GM12878 (cell line): ENCODE data around the gene CHERP. TPM values are rescaled to one million over a fixed set of nuclear protein-coding genes. Genes with fewer than 3 reads are reported as not detected.
A peak's percentile ranks its signal among the peaks of the same experiment; 100 is the strongest.

ENCODE experiments used
- BRCA1 ChIP-seq: IDR thresholded peaks from 2 replicates; pipeline ENCODE4 v1.6.1; 2011; ENCODE audit warnings: low read depth, low read length, improper control_type of control experiment
- FOS ChIP-seq: IDR thresholded peaks from 3 replicates; pipeline ENCODE4 v1.6.1; 2011; ENCODE audit warnings: borderline replicate concordance; ENCODE audit not compliant: insufficient read length; ENCODE audit errors: extremely low read depth
- IKZF2 ChIP-seq, 2 experiments: fragments of 450-650 bp; IDR thresholded peaks; 2 replicates each; pipeline ENCODE4 v1.6.1; 2017; ENCODE audit warnings: mild to moderate bottlenecking in 2 of 2, moderate library complexity in 2 of 2
- IRF4 ChIP-seq: IDR thresholded peaks from 2 replicates; pipeline ENCODE4 v1.6.1; 2011; ENCODE audit warnings: low read depth, low read length
- MTA2 ChIP-seq: fragments of 450-650 bp; IDR thresholded peaks from 2 replicates; pipeline ENCODE4 v1.6.1; 2016; ENCODE audit warnings: low read depth, mild to moderate bottlenecking, moderate library complexity
- POLR2A ChIP-seq: IDR thresholded peaks from 2 replicates; pipeline ENCODE4 v1.6.1; 2011; ENCODE audit warnings: low read depth, mild to moderate bottlenecking, low read length
- SIX5 ChIP-seq: IDR thresholded peaks from 2 replicates; pipeline ENCODE4 v1.6.1; 2011; ENCODE audit warnings: mild to moderate bottlenecking, low read depth, low read length, moderate library complexity; ENCODE audit not compliant: severe bottlenecking
- SMAD5 ChIP-seq: IDR thresholded peaks from 2 replicates; pipeline ENCODE4 v1.6.1; 2016; ENCODE audit warnings: antibody characterized with exemption, low read depth
- SPI1 ChIP-seq: IDR thresholded peaks from 2 replicates; pipeline ENCODE4 v1.6.1; 2011; ENCODE audit warnings: low read depth, mild to moderate bottlenecking, low read length, moderate library complexity, borderline replicate concordance; ENCODE audit not compliant: insufficient read depth
- SREBF2 ChIP-seq: IDR thresholded peaks from 2 replicates; pipeline ENCODE4 v1.6.1; 2012; ENCODE audit warnings: mild to moderate bottlenecking, low read length
- STAT3 ChIP-seq: IDR thresholded peaks from 2 replicates; pipeline ENCODE4 v1.6.1; 2011; ENCODE audit warnings: low read depth, low read length, improper control_type of control experiment
- TARDBP ChIP-seq: IDR thresholded peaks from 2 replicates; pipeline ENCODE4 v1.6.1; 2016; ENCODE audit warnings: borderline replicate concordance
- TCF3 ChIP-seq: IDR thresholded peaks from 2 replicates; pipeline ENCODE4 v1.6.1; 2012; ENCODE audit warnings: low read depth, mild to moderate bottlenecking, low read length, borderline replicate concordance; ENCODE audit not compliant: insufficient read depth
- polyA plus RNA-seq, 11 experiments: library from polyadenylated mRNA; depleted of rRNA in 4 of 11; unstranded in 6 of 11; stranded (reverse) in 5 of 11; fragments of >200 nt; fragmentation: Nextera tagmentation in 4 of 11; fragmentation: Illumina TruSeq in 1 of 11; extraction: Ambion mirVana in 4 of 11; extraction: Trizol in 1 of 11; gene quantifications; 1 replicate in 1 of 11; 2 replicates in 10 of 11; pipeline versions ENCODE4 v1.2.1 to v1.2.3, GENCODE V29; 2011 to 2016; ENCODE audit warnings: inconsistent platforms in 2 of 11, missing spikeins in 2 of 11, low read depth in 1 of 11
- total RNA-seq, 4 experiments: library from RNA; depleted of rRNA in 3 of 4; stranded (reverse); fragments of >200 nt in 3 of 4; fragmentation: Illumina TruSeq in 1 of 4; extraction: Trizol in 1 of 4; gene quantifications; 2 replicates each; pipeline versions ENCODE4 v1.2.1 to v1.2.3, GENCODE V29; 2013 to 2021
- TF ChIP-seq, protein P1 (sequence below): IDR thresholded peaks from 2 replicates; pipeline ENCODE4 v1.6.1; 2012; ENCODE audit warnings: low read depth, low read length, improper control_type of control experiment
- TF ChIP-seq, protein P2 (sequence below): IDR thresholded peaks from 2 replicates; pipeline ENCODE4 v1.6.1; 2012; ENCODE audit warnings: low read depth, low read length, improper control_type of control experiment
- TF ChIP-seq, protein P3 (sequence below): fragments of 450-650 bp; formaldehyde crosslinking; IDR thresholded peaks from 2 replicates; pipeline ENCODE4 v1.4.0; 2020; ENCODE audit warnings: mild to moderate bottlenecking, moderate library complexity
- TF ChIP-seq, protein P4 (sequence below): fragments of 150-350 bp; IDR thresholded peaks from 2 replicates; pipeline ENCODE4 v1.6.1; 2014; ENCODE audit warnings: mild to moderate bottlenecking, low read depth, low read length
- TF ChIP-seq, protein P5 (sequence below): fragments of 150-350 bp; IDR thresholded peaks from 2 replicates; pipeline ENCODE4 v1.6.1; 2016; ENCODE audit warnings: low read depth, low read length

CHERP gene
- total and polyA plus RNA-seq, 10 of the 15 experiments (the other 5 are each of a cell fraction or from before 2014, with no cell fraction given), result 0.66 to 65.3 (median 12.2) TPM

DNA sequence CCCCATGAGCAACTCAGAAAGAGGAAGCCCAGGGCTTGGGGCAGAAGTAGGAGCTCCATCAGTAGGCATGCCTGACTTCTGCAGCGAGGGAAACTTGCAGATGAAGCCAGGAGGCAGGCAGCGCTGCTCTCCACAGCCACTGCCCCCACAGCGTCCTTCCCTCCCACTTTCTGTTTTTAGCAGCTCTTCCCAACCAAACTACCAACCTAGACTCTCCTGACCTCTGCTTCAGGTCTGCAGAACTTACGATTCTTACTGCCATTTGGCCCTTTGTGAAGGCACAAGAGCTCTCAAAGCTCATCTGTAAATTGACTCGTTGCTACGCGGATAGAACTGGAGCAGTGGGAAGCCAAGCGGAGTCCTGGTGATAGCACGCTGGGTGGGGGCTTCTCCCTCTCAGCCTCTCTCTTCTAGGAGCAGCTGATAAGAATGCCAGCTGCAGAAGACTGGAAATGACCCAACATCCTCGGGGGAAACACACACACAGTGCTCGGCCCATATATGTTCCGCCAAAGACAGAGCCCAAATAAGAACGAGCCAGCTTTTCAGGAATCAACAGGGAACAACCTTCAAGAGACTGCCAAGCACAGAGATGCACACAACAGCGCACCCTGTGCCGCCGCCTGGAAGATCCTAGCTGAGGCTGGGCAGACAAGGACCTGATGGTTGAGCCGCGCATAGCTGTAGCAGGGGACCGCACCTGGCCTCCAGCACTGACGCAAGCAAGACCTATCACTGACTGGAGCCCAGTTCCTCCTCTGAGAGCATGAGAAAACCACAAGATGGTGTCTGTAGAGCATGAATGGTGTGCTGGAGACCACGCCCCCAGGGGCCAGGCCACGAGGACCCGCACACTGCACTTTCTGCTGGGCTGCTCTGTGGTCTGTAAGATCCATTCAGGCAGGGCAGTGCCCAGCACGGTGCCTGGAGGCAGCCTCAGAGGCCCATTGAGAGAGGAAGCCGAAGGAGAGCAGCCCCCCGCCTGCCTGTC is 45.9 kb upstream of the CHERP start (continued):
- TF ChIP-seq, protein P1, sequence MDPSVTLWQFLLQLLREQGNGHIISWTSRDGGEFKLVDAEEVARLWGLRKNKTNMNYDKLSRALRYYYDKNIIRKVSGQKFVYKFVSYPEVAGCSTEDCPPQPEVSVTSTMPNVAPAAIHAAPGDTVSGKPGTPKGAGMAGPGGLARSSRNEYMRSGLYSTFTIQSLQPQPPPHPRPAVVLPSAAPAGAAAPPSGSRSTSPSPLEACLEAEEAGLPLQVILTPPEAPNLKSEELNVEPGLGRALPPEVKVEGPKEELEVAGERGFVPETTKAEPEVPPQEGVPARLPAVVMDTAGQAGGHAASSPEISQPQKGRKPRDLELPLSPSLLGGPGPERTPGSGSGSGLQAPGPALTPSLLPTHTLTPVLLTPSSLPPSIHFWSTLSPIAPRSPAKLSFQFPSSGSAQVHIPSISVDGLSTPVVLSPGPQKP, result no peak
- TF ChIP-seq FOS (no peak), IRF4 (peak; percentile 63; the same call in 1 of the 2 replicates), TARDBP (peak; percentile 28; the same call in 1 of the 2 replicates), SPI1 (peak; percentile 94), SIX5 (no peak), POLR2A (peak; percentile 92), IKZF2 (IDR thresholded peaks at IDR 0.05) (peak in 1 of 2 experiments; percentile 50; a peak in 2 of 4 replicates), TCF3 (peak; percentile 92), SMAD5 (peak; percentile 74), SREBF2 (no peak), STAT3 (no peak), BRCA1 (no peak), MTA2 (peak; percentile 60; the same call in 1 of the 2 replicates)
- TF ChIP-seq, protein P2, sequence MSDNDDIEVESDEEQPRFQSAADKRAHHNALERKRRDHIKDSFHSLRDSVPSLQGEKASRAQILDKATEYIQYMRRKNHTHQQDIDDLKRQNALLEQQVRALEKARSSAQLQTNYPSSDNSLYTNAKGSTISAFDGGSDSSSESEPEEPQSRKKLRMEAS, result peak; percentile 89
- TF ChIP-seq, protein P3, sequence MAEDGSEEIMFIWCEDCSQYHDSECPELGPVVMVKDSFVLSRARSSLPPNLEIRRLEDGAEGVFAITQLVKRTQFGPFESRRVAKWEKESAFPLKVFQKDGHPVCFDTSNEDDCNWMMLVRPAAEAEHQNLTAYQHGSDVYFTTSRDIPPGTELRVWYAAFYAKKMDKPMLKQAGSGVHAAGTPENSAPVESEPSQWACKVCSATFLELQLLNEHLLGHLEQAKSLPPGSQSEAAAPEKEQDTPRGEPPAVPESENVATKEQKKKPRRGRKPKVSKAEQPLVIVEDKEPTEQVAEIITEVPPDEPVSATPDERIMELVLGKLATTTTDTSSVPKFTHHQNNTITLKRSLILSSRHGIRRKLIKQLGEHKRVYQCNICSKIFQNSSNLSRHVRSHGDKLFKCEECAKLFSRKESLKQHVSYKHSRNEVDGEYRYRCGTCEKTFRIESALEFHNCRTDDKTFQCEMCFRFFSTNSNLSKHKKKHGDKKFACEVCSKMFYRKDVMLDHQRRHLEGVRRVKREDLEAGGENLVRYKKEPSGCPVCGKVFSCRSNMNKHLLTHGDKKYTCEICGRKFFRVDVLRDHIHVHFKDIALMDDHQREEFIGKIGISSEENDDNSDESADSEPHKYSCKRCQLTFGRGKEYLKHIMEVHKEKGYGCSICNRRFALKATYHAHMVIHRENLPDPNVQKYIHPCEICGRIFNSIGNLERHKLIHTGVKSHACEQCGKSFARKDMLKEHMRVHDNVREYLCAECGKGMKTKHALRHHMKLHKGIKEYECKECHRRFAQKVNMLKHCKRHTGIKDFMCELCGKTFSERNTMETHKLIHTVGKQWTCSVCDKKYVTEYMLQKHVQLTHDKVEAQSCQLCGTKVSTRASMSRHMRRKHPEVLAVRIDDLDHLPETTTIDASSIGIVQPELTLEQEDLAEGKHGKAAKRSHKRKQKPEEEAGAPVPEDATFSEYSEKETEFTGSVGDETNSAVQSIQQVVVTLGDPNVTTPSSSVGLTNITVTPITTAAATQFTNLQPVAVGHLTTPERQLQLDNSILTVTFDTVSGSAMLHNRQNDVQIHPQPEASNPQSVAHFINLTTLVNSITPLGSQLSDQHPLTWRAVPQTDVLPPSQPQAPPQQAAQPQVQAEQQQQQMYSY, result no peak
- TF ChIP-seq, protein P4, sequence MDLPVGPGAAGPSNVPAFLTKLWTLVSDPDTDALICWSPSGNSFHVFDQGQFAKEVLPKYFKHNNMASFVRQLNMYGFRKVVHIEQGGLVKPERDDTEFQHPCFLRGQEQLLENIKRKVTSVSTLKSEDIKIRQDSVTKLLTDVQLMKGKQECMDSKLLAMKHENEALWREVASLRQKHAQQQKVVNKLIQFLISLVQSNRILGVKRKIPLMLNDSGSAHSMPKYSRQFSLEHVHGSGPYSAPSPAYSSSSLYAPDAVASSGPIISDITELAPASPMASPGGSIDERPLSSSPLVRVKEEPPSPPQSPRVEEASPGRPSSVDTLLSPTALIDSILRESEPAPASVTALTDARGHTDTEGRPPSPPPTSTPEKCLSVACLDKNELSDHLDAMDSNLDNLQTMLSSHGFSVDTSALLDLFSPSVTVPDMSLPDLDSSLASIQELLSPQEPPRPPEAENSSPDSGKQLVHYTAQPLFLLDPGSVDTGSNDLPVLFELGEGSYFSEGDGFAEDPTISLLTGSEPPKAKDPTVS, result no peak
- TF ChIP-seq, protein P5, sequence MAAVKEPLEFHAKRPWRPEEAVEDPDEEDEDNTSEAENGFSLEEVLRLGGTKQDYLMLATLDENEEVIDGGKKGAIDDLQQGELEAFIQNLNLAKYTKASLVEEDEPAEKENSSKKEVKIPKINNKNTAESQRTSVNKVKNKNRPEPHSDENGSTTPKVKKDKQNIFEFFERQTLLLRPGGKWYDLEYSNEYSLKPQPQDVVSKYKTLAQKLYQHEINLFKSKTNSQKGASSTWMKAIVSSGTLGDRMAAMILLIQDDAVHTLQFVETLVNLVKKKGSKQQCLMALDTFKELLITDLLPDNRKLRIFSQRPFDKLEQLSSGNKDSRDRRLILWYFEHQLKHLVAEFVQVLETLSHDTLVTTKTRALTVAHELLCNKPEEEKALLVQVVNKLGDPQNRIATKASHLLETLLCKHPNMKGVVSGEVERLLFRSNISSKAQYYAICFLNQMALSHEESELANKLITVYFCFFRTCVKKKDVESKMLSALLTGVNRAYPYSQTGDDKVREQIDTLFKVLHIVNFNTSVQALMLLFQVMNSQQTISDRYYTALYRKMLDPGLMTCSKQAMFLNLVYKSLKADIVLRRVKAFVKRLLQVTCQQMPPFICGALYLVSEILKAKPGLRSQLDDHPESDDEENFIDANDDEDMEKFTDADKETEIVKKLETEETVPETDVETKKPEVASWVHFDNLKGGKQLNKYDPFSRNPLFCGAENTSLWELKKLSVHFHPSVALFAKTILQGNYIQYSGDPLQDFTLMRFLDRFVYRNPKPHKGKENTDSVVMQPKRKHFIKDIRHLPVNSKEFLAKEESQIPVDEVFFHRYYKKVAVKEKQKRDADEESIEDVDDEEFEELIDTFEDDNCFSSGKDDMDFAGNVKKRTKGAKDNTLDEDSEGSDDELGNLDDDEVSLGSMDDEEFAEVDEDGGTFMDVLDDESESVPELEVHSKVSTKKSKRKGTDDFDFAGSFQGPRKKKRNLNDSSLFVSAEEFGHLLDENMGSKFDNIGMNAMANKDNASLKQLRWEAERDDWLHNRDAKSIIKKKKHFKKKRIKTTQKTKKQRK, result no peak
